Thoracic aorta (tissue), 2 donors: ENCODE results near the gene TMC5. TPM values are rescaled to one million over a fixed set of nuclear protein-coding genes. Genes with fewer than 3 reads are reported as not detected.

Experiments used
- ATAC-seq: fragments of 150-250 bp; one replicate; pipeline ENCODE4 v1.8.0; 2017; ENCODE audit warnings: low read depth; ENCODE audit not compliant: insufficient number of reproducible peaks, low FRiP score
- DNase-seq: peaks from one replicate; pipeline ENCODE4 v3.0.0-alpha.2; 2020; ENCODE audit warnings: low spot score
- H3K27ac ChIP-seq, 2 donors: fragments of 200-600 bp; sonication (generic); 1 replicate in 1 of 2; 2 replicates in 1 of 2; pipeline ENCODE4 v1.5.1; 2016; ENCODE audit warnings: mild to moderate bottlenecking in 2 of 2, moderate library complexity in 2 of 2
- H3K27me3 ChIP-seq: fragments of 200-600 bp; sonication (generic); replicated peaks from 2 replicates; pipeline ENCODE4 v1.6.0; 2016; ENCODE audit warnings: mild to moderate bottlenecking; ENCODE audit not compliant: insufficient read depth
- H3K36me3 ChIP-seq: fragments of 200-600 bp; sonication (generic); one replicate; pipeline ENCODE4 v1.5.1; 2016
- H3K4me1 ChIP-seq, 2 donors: fragments of 200-600 bp; sonication (generic); 1 replicate in 1 of 2; 2 replicates in 1 of 2; pipeline versions ENCODE4 v1.5.1 to v1.6.0; 2016; ENCODE audit warnings: low read depth in 2 of 2, mild to moderate bottlenecking in 1 of 2; ENCODE audit not compliant: control insufficient read depth in 1 of 2
- H3K4me3 ChIP-seq: fragments of 200-600 bp; sonication (generic); 2 replicates; pipeline ENCODE4 v1.5.1; 2016; ENCODE audit warnings: mild to moderate bottlenecking
- H3K9me3 ChIP-seq: fragments of 200-600 bp; sonication (generic); 2 replicates; pipeline ENCODE4 v1.5.1; 2016
- total RNA-seq, 2 donors: library from RNA; depleted of rRNA; stranded (reverse); fragments of >200 nt; gene quantifications; one replicate each; pipeline versions ENCODE4 v1.1.0 to v1.2.3, GENCODE V29; 2016
- TF ChIP-seq, protein P1 (sequence below): fragments of 200-600 bp; sonication (generic); IDR thresholded peaks from one replicate; pipeline ENCODE4 v1.5.1; 2019; ENCODE audit warnings: antibody characterized with exemption

TMC5 gene
- total RNA-seq, 2 donors from 2014 or later = 0.71 TPM; not detected in 1

DNA sequence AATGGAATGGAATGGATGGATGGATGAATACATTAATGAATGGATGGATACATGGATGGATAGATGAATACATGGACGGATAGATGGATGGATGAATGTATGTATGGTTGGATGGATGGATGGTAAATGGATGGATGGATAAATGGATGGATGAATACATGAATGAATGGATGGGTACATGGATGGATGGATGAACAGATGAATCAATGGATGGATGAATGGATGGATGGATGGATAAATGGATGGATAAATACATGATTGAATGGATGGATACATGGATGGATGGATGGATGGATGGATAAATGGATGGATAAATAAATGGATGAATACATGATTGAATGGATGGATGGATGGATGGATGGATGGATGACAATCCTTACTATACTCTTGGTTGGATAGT is 26.0 kb downstream of the TMC5 start:
- no peaks in the 10 kb centered on the region for H3K4me1 ChIP-seq
- no peak overlapping the region for H3K4me3 ChIP-seq
- TF ChIP-seq, protein P1, sequence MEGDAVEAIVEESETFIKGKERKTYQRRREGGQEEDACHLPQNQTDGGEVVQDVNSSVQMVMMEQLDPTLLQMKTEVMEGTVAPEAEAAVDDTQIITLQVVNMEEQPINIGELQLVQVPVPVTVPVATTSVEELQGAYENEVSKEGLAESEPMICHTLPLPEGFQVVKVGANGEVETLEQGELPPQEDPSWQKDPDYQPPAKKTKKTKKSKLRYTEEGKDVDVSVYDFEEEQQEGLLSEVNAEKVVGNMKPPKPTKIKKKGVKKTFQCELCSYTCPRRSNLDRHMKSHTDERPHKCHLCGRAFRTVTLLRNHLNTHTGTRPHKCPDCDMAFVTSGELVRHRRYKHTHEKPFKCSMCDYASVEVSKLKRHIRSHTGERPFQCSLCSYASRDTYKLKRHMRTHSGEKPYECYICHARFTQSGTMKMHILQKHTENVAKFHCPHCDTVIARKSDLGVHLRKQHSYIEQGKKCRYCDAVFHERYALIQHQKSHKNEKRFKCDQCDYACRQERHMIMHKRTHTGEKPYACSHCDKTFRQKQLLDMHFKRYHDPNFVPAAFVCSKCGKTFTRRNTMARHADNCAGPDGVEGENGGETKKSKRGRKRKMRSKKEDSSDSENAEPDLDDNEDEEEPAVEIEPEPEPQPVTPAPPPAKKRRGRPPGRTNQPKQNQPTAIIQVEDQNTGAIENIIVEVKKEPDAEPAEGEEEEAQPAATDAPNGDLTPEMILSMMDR = no peak
- H3K36me3 ChIP-seq = no peaks in the 10 kb centered on the region
- H3K27me3 ChIP-seq = no peaks in the 10 kb centered on the region
- no peak for DNase-seq
- H3K27ac ChIP-seq = no peak overlapping the region
- ATAC-seq = no peak
- H3K9me3 ChIP-seq = no peaks in the 10 kb centered on the region

DNA sequence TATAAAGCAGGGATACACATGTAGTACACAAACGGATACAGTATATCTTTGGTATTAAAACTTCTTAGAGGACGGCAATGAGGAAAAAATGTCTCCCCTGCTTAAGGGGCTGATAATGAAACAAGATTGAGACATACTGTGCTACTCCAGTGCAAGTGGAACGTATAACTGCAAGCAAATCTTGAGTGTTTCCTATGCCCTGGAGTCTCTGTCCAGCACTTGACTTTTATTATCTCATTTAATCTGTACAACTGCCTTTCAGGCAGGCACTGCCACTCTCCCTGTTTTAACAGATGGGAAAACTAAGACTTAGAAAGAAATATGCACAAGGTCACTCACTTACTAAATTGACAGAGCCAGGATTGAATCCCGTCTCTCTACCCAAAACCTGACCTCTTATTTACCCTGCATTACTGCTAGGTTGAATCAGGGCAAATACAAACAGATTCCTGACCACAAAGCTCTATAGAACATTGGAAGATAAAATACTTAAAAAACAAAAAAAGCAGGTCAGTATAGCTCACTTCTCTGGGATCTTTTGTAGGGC is 28.7 kb downstream of the TMC5 start:
- H3K4me1 ChIP-seq = no peaks in the 10 kb centered on the region
- no peak for ATAC-seq
- no peaks in the 10 kb centered on the region for H3K27me3 ChIP-seq
- H3K36me3 ChIP-seq = no peaks in the 10 kb centered on the region
- H3K27ac ChIP-seq = no peak overlapping the region
- H3K4me3 ChIP-seq = no peak overlapping the region
- no peaks in the 10 kb centered on the region for H3K9me3 ChIP-seq
- TF ChIP-seq, protein P1 = no peak
- no peak for DNase-seq

DNA sequence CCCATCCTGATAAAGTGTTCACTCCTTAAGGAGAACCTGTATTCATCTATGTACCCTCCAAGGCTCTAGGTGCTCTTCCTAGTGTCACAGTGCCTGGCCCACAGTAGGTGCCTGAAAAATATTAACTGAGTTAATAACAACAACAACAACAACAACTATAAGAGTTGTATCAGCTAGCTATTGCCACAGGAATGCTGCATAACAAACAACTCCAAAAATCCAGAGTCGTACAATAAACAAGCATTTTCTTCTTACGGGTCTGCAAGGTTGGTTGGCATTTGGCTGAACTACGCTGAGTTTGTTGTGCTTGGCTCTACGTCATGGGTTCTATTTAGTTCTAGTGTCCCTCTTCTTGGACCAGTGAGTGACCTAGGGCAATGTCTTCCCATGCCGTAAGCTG is 29.2 kb downstream of the TMC5 start:
- Histone ChIP-seq H3K27me3 (no peaks in the 10 kb centered on the region), H3K4me1 (no peaks in the 10 kb centered on the region), H3K27ac (no peak overlapping the region), H3K9me3 (no peaks in the 10 kb centered on the region), H3K4me3 (no peak overlapping the region), H3K36me3 (no peaks in the 10 kb centered on the region)
- TF ChIP-seq, protein P1 = no peak
- ATAC-seq (no peak), DNase-seq (no peak)

DNA sequence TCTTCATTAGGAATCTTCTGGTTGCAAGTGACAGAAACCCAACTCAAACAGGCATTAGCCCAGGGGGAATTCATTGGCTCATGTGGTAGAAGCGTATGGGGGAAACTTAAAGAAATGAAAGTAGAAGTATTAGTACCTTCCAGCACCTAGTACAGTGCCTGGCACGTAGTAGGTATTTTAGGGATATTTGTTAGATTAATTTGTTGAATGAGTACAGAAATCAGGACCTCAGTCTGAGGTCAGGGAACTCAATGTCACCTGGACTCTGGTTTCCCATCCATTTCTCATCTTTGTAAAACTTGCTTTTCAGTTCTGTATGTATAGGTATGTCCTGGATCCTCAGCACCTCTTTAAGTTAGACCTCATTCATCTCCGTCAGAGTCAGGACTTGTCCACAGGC is 32.5 kb downstream of the TMC5 start:
- Histone ChIP-seq H3K4me3 (no peak overlapping the region), H3K4me1 (no peaks in the 10 kb centered on the region), H3K36me3 (no peaks in the 10 kb centered on the region), H3K27ac (no peak overlapping the region), H3K27me3 (no peaks in the 10 kb centered on the region), H3K9me3 (no peaks in the 10 kb centered on the region)
- TF ChIP-seq, protein P1 = no peak
- DNase-seq = no peak
- no peak for ATAC-seq

DNA sequence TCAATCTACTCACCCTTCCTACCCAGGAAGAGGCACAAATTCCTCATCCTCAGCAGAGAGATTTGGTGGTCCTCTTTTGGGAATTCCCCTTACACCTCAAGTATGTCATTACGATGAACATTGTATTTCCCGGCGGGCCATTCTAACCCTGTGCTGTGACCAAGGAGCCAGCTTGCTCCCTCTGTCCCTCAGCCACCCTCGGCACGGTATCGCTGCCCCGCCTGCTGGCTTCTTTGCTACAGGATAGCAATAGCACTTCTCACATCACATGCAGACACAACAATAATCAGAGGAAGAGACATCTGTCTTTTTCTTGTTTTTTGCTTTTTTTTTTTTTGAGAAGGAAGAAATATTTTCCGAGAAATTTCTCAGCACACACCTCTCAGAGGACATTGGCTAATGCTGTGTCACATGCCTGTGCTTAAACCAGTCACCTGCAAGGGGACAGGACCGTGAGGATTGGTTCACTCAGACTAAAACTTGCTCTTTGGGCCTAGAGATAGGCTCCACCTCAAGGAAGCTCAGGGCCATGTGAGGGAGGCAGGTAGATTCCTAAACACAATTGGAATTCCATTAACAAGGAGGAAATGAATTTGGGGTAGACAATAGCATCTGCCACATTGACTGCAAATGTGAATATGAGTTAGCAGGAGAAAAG is 41.2 kb downstream of the TMC5 start:
- H3K4me1 ChIP-seq = no peaks in the 10 kb centered on the region
- no peaks in the 10 kb centered on the region for H3K9me3 ChIP-seq
- H3K4me3 ChIP-seq = no peak overlapping the region
- H3K27ac ChIP-seq = no peak overlapping the region
- H3K27me3 ChIP-seq = no peaks in the 10 kb centered on the region
- TF ChIP-seq, protein P1 = no peak
- no peaks in the 10 kb centered on the region for H3K36me3 ChIP-seq
- no peak for ATAC-seq
- no peak for DNase-seq
